HG02759 (cell line): ENCODE data around the gene SHANK2.

Experiments used
- ATAC-seq: cut with Tn5 transposase; IDR thresholded peaks from one replicate; pipeline ENCODE4 v1.9.1; 2021; ENCODE audit warnings: mild to moderate bottlenecking, moderate library complexity; ENCODE audit not compliant: unreplicated experiment

The SHANK2 gene

GRCh38 chr11:71203681-71204080 lies 48.7 kb downstream of the SHANK2 start:
- no peak for ATAC-seq

- no peak for ATAC-seq
These were observed 49.4 kb downstream of the SHANK2 start for GRCh38 chr11:71202966-71203365.

- no peak for ATAC-seq
These were observed 49.8 kb downstream of the SHANK2 start for GRCh38 chr11:71202598-71202944.
